ENCODE results near the gene NEUROD1. TPM values are rescaled to one million over a fixed set of nuclear protein-coding genes. Genes with fewer than 3 reads are reported as not detected.

The NEUROD1 gene
- not detected in 2 replicates for total RNA-seq

GRCh38 chr2:181680055-181680936, at the start of gene NEUROD1:
NEUROD1 (minus strand) TSS chr2:181680517; CDS start chr2:181678860, 1,657 bp downstream.

GRCh38 chr2:181656450-181657291, 23.6 kb downstream of the NEUROD1 start, which contains the start of gene CERKL:
CERKL (minus strand) TSS chr2:181657105; CDS start chr2:181657006, 99 bp downstream.

Other genes with a start within 250 kb of the NEUROD1 start
- 4.6 and 22.4 TPM in 2 replicates for gene ITGA4, start 223.1 kb downstream of the NEUROD1 start, total RNA-seq
- not detected in 2 replicates for gene CERKL, start 23.4 kb downstream of the NEUROD1 start, total RNA-seq
- 148 and 200 TPM in 2 replicates for gene ITPRID2, start 211.2 kb upstream of the NEUROD1 start, total RNA-seq